SK-N-SH (cell line): ENCODE results near the gene CCDC57. TPM values are rescaled to one million over a fixed set of nuclear protein-coding genes. Genes with fewer than 3 reads are reported as not detected.

Experiments
- CTCF ChIA-PET: fragments of 300-600, 350-600 bp; formaldehyde crosslinking; extraction: SDS; loops from one replicate; lab custom pipeline; 2021; lab: Yijun Ruan, JAX
- POLR2A ChIA-PET: fragments of 350-600 bp; sonication (Branson Sonifier 250); formaldehyde crosslinking; extraction: SDS; loops from one replicate; lab custom pipeline; 2020; ENCODE audit warnings: antibody characterized with exemption, inconsistent platforms; lab: Yijun Ruan, JAX
- DNase-seq: peaks from one replicate; pipeline ENCODE4 v3.0.0; 2012
- H2AFZ ChIP-seq: fragments of 200-600 bp; sonication (generic); 2 replicates; pipeline ENCODE4 v1.8.1; 2016; ENCODE audit warnings: antibody characterized with exemption, mild to moderate bottlenecking, low read depth
- H3F3A ChIP-seq: fragments of 200-600 bp; sonication (generic); replicated peaks from 2 replicates; pipeline ENCODE3; 2016; ENCODE audit warnings: antibody characterized with exemption, mild to moderate bottlenecking; ENCODE audit not compliant: insufficient read depth
- H3K27ac ChIP-seq, 2 experiments: fragments of 200-500 bp in 1 of 2; fragments of 200-600 bp in 1 of 2; sonication (Bioruptor generic) in 1 of 2; sonication (generic), shearing (Covaris generic) in 1 of 2; 2 replicates each; pipeline versions ENCODE4 v1.5.1 to v1.6.1; 2014 to 2016; ENCODE audit warnings: low read depth in 2 of 2, inconsistent platforms in 1 of 2, low read length in 1 of 2, mild to moderate bottlenecking in 1 of 2, mixed read lengths in 1 of 2
- H3K27me3 ChIP-seq: fragments of 200-600 bp; sonication (generic), shearing (Covaris generic); 2 replicates; pipeline ENCODE4 v1.6.1; 2016; ENCODE audit warnings: mixed run types; ENCODE audit not compliant: insufficient read depth
- H3K36me3 ChIP-seq, 2 experiments: fragments of 200-500 bp in 1 of 2; fragments of 200-600 bp in 1 of 2; sonication (Bioruptor generic) in 1 of 2; sonication (generic) in 1 of 2; replicated peaks in 1 of 2; 2 replicates each; pipeline versions ENCODE3 to v1.5.1; 2014 to 2016; ENCODE audit warnings: low read length in 1 of 2, mild to moderate bottlenecking in 1 of 2; ENCODE audit not compliant: insufficient read depth in 2 of 2, control insufficient read depth in 1 of 2
- H3K4me1 ChIP-seq, 2 experiments: fragments of 200-500 bp in 1 of 2; fragments of 200-600 bp in 1 of 2; sonication (Bioruptor generic) in 1 of 2; sonication (generic), shearing (Covaris generic) in 1 of 2; 2 replicates each; pipeline versions ENCODE4 v1.5.1 to v1.6.1; 2014 to 2016; ENCODE audit warnings: low read depth in 1 of 2, low read length in 1 of 2, mixed run types in 1 of 2; ENCODE audit not compliant: insufficient read depth in 2 of 2, control insufficient read depth in 1 of 2
- H3K4me2 ChIP-seq: fragments of 200-600 bp; sonication (generic), shearing (Covaris generic); 2 replicates; pipeline ENCODE4 v1.6.1; 2017; ENCODE audit warnings: mixed run types
- H3K4me3 ChIP-seq, 2 experiments: fragments of 200-500 bp in 1 of 2; fragments of 200-600 bp in 1 of 2; sonication (Bioruptor generic) in 1 of 2; sonication (generic), shearing (Covaris generic) in 1 of 2; 2 replicates each; pipeline versions ENCODE4 v1.5.1 to v1.8.1; 2014 to 2016; ENCODE audit warnings: low read depth in 2 of 2, inconsistent platforms in 1 of 2, low read length in 1 of 2, mild to moderate bottlenecking in 1 of 2, mixed read lengths in 1 of 2, moderate library complexity in 1 of 2
- H3K79me2 ChIP-seq: fragments of 200-600 bp; sonication (generic); 2 replicates; pipeline ENCODE4 v1.8.1; 2017; ENCODE audit warnings: mild to moderate bottlenecking; ENCODE audit not compliant: insufficient read depth
- H3K9ac ChIP-seq: fragments of 200-600 bp; sonication (generic); 2 replicates; pipeline ENCODE4 v1.6.1; 2017; ENCODE audit warnings: mixed run types
- H3K9me2 ChIP-seq: fragments of 200-600 bp; sonication (generic); 2 replicates; pipeline ENCODE4 v1.6.1; 2017; ENCODE audit warnings: mixed run types
- H3K9me3 ChIP-seq: fragments of 200-600 bp; sonication (generic); 2 replicates; pipeline ENCODE4 v1.6.1; 2017; ENCODE audit warnings: mixed run types, mild to moderate bottlenecking, moderate library complexity
- H4K20me1 ChIP-seq: fragments of 200-600 bp; sonication (generic); 2 replicates; pipeline ENCODE4 v1.6.1; 2017; ENCODE audit warnings: mild to moderate bottlenecking, mixed run types; ENCODE audit not compliant: insufficient read depth
- CHD2 ChIP-seq: fragments of 150-350 bp; IDR thresholded peaks from 2 replicates; pipeline ENCODE4 v1.6.1; 2018; ENCODE audit warnings: low read length; ENCODE audit not compliant: partially characterized antibody
- ELF1 ChIP-seq: IDR thresholded peaks from 2 replicates; pipeline ENCODE4 v1.4.0; 2012
- EP300 ChIP-seq, 2 experiments: IDR thresholded peaks; 2 replicates each; pipeline versions ENCODE4 v1.4.0 to v1.6.1; 2012; ENCODE audit warnings: borderline replicate concordance in 1 of 2, low read depth in 1 of 2, low read length in 1 of 2
- EZH2phosphoT487 ChIP-seq: fragments of 200-600 bp; sonication (generic); IDR thresholded peaks from 2 replicates; pipeline ENCODE4 v1.6.1; 2017; ENCODE audit warnings: low read depth, mixed run types, mild to moderate bottlenecking, antibody characterized with exemption, moderate library complexity, borderline replicate concordance
- FOXJ3 ChIP-seq: sonication (generic); formaldehyde crosslinking; IDR thresholded peaks from 2 replicates; pipeline ENCODE4 v1.5.1; 2020; ENCODE audit warnings: mild to moderate bottlenecking, missing genetic modification reagents
- FOXM1 ChIP-seq: IDR thresholded peaks from 2 replicates; pipeline ENCODE4 v1.4.0; 2012; ENCODE audit warnings: low read depth, mild to moderate bottlenecking
- GATA2 ChIP-seq: sonication (generic); formaldehyde crosslinking; IDR thresholded peaks from 2 replicates; pipeline ENCODE4 v1.5.0; 2020; ENCODE audit warnings: mild to moderate bottlenecking, missing genetic modification reagents
- JUND ChIP-seq: IDR thresholded peaks from 2 replicates; pipeline ENCODE4 v1.4.0; 2012
- MXI1 ChIP-seq: IDR thresholded peaks from 2 replicates; pipeline ENCODE4 v1.6.1; 2012; ENCODE audit warnings: mild to moderate bottlenecking, low read depth, low read length, improper control_type of control experiment
- NFIC ChIP-seq: IDR thresholded peaks from 2 replicates; pipeline ENCODE4 v1.4.0; 2012; ENCODE audit warnings: borderline replicate concordance
- POLR2AphosphoS5 ChIP-seq: IDR thresholded peaks from 2 replicates; pipeline ENCODE4 v1.6.1; 2012; ENCODE audit warnings: low read depth, low read length
- RCOR1 ChIP-seq: fragments of 150-350 bp; IDR thresholded peaks from 2 replicates; pipeline ENCODE4 v1.6.1; 2017; ENCODE audit warnings: antibody characterized with exemption, low read length
- RFX5 ChIP-seq: IDR thresholded peaks from 2 replicates; pipeline ENCODE4 v1.6.1; 2012; ENCODE audit warnings: mild to moderate bottlenecking, improper control_type of control experiment, low read length
- SIN3A ChIP-seq: IDR thresholded peaks from 2 replicates; pipeline ENCODE4 v1.6.1; 2012; ENCODE audit warnings: low read depth, mild to moderate bottlenecking, low read length, moderate library complexity, borderline replicate concordance
- TCF12 ChIP-seq: IDR thresholded peaks from 2 replicates; pipeline ENCODE4 v1.4.0; 2012
- TEAD4 ChIP-seq: IDR thresholded peaks from 2 replicates; pipeline ENCODE4 v1.4.0; 2012; ENCODE audit warnings: mild to moderate bottlenecking, borderline replicate concordance; ENCODE audit not compliant: insufficient read depth
- YY1 ChIP-seq: IDR thresholded peaks from 2 replicates; pipeline ENCODE4 v1.4.0; 2012; ENCODE audit warnings: low read depth, mild to moderate bottlenecking
- ZBTB33 ChIP-seq: IDR thresholded peaks from 2 replicates; pipeline ENCODE4 v1.4.0; 2012; ENCODE audit warnings: low read depth, borderline replicate concordance
- WGBS: methylation state at CpG from one replicate; pipeline ENCODE4 v1.1.6; 2017; ENCODE audit warnings: low lambda C conversion rate; 5-methylcytosine and 5-hydroxymethylcytosine counted together
- polyA plus RNA-seq, 3 experiments: library from polyadenylated mRNA; depleted of rRNA; stranded (reverse); fragments of >200 nt; gene quantifications; 2 replicates each; pipeline ENCODE4 v1.2.3, GENCODE V29; 2012
- TF ChIP-seq, protein P1 (sequence below): IDR thresholded peaks from 2 replicates; pipeline ENCODE4 v1.6.1; 2012; ENCODE audit warnings: mild to moderate bottlenecking, low read depth, low read length, moderate library complexity
- TF ChIP-seq, protein P2 (sequence below): IDR thresholded peaks from 2 replicates; pipeline ENCODE4 v1.4.0; 2012; ENCODE audit warnings: low read depth
- TF ChIP-seq, protein P3 (sequence below): fragments of 150-350 bp; IDR thresholded peaks from 2 replicates; pipeline ENCODE4 v1.6.1; 2016; ENCODE audit warnings: mild to moderate bottlenecking, low read depth, low read length
- TF ChIP-seq, protein P4 (sequence below): fragments of 200-600 bp; sonication (generic); IDR thresholded peaks from 2 replicates; pipeline ENCODE4 v1.6.1; 2017; ENCODE audit warnings: antibody characterized with exemption, mild to moderate bottlenecking, moderate library complexity
- TF ChIP-seq, protein P5 (sequence below): IDR thresholded peaks from 2 replicates; pipeline ENCODE4 v1.4.0; 2012; ENCODE audit warnings: low read depth, borderline replicate concordance

CCDC57 gene
- polyA plus RNA-seq, 1 of the 3 experiments (the other 2 are of a cell fraction): 68.6 TPM

DNA sequence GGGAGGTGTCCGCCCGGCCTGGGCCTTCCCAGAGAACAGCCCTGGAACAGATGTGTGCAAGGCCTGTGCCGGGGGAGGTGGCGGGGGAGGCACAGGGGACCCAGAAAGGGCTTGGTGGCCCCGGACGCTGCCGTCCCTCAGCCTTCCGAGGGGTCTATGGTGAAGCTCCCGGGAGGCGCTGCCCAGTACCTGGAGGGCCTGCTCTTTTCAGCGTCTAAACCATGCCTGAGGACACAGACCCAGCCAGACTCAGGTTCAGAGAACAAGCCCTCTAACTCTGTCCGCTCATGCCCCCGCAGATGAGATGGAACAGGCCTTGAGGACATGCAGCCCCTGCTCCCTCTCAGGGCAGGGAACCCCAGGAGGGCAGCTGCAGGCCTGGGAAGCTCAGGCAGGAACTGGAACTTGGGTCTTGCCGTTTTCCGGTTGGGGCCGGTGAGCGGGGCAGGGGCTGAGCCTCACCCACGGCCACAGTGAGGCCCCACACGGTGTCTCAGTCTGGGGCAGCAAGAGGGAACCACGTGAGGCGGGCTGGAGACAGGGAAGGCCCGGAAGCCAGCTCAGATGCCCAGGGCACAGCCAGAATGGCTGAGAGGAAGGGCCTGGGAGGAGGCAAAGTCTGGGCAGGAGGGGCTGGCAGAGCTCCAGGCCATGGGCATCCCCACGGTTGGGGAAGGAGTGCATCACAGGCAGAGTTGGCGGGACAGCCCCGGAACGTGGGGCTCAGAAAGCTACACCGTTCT is 28.7 kb upstream of the CCDC57 start:
- no peaks in the 10 kb centered on the region for H3K27me3 ChIP-seq
- ChIA-PET CTCF (interaction anchor here (0.6 to 10.9 kb wide), 17 partner anchors 11 to 211 kb away, joined by 3 to 153 read pairs (median 4); partner anchors contain the start of genes CCDC57, CD7, SECTM1 and SLC16A3), POLR2A (interaction anchor here (1.4 to 2.5 kb wide), 4 partner anchors 9 to 51 kb away, joined by 3 to 8 read pairs (median 6); partner anchors contain the start of gene SLC16A3)
- H2AFZ ChIP-seq: no peak overlapping the region
- H4K20me1 ChIP-seq: peaks cover 85% of the 10 kb centered on the region
- H3K9me2 ChIP-seq: no peaks in the 10 kb centered on the region
- peaks cover 45 to 79% of the 10 kb centered on the region in 2 experiments for H3K36me3 ChIP-seq
- H3K9ac ChIP-seq: peak overlapping the region; percentile 35; the same call in 1 of the 2 replicates
- no peak overlapping the region for H3K4me3 ChIP-seq
- peaks cover 67% of the 10 kb centered on the region; the same call in 1 of the 2 replicates for H3K79me2 ChIP-seq
- DNase-seq: peak; percentile 76
- H3F3A ChIP-seq: peaks cover 65% of the 10 kb centered on the region
- H3K27ac ChIP-seq: peak overlapping the region; percentile 69 to 82
- H3K4me2 ChIP-seq: peak overlapping the region; percentile 41; the same call in 1 of the 2 replicates
- H3K9me3 ChIP-seq: no peaks in the 10 kb centered on the region
- peaks cover 26 to 50% of the 10 kb centered on the region in 2 experiments; a peak in 3 of 4 replicates for H3K4me1 ChIP-seq
- whole genome bisulfite sequencing: 55% methylated on average over 21 of the region's 27 CpGs
- TF ChIP-seq, protein P1, sequence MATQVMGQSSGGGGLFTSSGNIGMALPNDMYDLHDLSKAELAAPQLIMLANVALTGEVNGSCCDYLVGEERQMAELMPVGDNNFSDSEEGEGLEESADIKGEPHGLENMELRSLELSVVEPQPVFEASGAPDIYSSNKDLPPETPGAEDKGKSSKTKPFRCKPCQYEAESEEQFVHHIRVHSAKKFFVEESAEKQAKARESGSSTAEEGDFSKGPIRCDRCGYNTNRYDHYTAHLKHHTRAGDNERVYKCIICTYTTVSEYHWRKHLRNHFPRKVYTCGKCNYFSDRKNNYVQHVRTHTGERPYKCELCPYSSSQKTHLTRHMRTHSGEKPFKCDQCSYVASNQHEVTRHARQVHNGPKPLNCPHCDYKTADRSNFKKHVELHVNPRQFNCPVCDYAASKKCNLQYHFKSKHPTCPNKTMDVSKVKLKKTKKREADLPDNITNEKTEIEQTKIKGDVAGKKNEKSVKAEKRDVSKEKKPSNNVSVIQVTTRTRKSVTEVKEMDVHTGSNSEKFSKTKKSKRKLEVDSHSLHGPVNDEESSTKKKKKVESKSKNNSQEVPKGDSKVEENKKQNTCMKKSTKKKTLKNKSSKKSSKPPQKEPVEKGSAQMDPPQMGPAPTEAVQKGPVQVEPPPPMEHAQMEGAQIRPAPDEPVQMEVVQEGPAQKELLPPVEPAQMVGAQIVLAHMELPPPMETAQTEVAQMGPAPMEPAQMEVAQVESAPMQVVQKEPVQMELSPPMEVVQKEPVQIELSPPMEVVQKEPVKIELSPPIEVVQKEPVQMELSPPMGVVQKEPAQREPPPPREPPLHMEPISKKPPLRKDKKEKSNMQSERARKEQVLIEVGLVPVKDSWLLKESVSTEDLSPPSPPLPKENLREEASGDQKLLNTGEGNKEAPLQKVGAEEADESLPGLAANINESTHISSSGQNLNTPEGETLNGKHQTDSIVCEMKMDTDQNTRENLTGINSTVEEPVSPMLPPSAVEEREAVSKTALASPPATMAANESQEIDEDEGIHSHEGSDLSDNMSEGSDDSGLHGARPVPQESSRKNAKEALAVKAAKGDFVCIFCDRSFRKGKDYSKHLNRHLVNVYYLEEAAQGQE: no peak
- peak; percentile 56; the same call in 1 of the 2 replicates for TF ChIP-seq SIN3A
- no peak for TF ChIP-seq RFX5
- TF ChIP-seq, protein P2, sequence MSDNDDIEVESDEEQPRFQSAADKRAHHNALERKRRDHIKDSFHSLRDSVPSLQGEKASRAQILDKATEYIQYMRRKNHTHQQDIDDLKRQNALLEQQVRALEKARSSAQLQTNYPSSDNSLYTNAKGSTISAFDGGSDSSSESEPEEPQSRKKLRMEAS: peak; percentile 89
- no peak for TF ChIP-seq JUND
- no peak for TF ChIP-seq ZBTB33
- no peak for TF ChIP-seq EP300 (IDR thresholded peaks at IDR 0.05; ENCODE audit: borderline replicate concordance in 1 of 2, low read depth in 1 of 2, low read length in 1 of 2)
- no peak for TF ChIP-seq MXI1
- TF ChIP-seq GATA2 (CRISPR knock-in tag): no peak
- TF ChIP-seq, protein P3, sequence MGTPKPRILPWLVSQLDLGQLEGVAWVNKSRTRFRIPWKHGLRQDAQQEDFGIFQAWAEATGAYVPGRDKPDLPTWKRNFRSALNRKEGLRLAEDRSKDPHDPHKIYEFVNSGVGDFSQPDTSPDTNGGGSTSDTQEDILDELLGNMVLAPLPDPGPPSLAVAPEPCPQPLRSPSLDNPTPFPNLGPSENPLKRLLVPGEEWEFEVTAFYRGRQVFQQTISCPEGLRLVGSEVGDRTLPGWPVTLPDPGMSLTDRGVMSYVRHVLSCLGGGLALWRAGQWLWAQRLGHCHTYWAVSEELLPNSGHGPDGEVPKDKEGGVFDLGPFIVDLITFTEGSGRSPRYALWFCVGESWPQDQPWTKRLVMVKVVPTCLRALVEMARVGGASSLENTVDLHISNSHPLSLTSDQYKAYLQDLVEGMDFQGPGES: no peak
- no peak for TF ChIP-seq RCOR1
- TF ChIP-seq TCF12: no peak
- no peak for TF ChIP-seq FOXJ3 (CRISPR knock-in tag)
- TF ChIP-seq TEAD4: no peak
- peak; percentile 59 for TF ChIP-seq POLR2AphosphoS5
- TF ChIP-seq NFIC: peak; percentile 83
- peak; percentile 52; the same call in 1 of the 2 replicates for TF ChIP-seq ELF1
- TF ChIP-seq, protein P4, sequence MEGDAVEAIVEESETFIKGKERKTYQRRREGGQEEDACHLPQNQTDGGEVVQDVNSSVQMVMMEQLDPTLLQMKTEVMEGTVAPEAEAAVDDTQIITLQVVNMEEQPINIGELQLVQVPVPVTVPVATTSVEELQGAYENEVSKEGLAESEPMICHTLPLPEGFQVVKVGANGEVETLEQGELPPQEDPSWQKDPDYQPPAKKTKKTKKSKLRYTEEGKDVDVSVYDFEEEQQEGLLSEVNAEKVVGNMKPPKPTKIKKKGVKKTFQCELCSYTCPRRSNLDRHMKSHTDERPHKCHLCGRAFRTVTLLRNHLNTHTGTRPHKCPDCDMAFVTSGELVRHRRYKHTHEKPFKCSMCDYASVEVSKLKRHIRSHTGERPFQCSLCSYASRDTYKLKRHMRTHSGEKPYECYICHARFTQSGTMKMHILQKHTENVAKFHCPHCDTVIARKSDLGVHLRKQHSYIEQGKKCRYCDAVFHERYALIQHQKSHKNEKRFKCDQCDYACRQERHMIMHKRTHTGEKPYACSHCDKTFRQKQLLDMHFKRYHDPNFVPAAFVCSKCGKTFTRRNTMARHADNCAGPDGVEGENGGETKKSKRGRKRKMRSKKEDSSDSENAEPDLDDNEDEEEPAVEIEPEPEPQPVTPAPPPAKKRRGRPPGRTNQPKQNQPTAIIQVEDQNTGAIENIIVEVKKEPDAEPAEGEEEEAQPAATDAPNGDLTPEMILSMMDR: no peak
- no peak for TF ChIP-seq FOXM1
- no peak for TF ChIP-seq YY1
- TF ChIP-seq EZH2phosphoT487: no peak
- TF ChIP-seq CHD2: no peak
- TF ChIP-seq, protein P5, sequence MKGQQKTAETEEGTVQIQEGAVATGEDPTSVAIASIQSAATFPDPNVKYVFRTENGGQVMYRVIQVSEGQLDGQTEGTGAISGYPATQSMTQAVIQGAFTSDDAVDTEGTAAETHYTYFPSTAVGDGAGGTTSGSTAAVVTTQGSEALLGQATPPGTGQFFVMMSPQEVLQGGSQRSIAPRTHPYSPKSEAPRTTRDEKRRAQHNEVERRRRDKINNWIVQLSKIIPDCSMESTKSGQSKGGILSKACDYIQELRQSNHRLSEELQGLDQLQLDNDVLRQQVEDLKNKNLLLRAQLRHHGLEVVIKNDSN: peak; percentile 83
